Inflammatory macrophage treated with lipopolysaccharide for 1 hour (primary cell): ENCODE results near the gene SLC26A8.
"Not testable (repeated sequence)": the region's sequence is repeated elsewhere in the genome, so short reads cannot be mapped to it uniquely, and the experiment has no call there.

ENCODE experiments used
- DNase-seq, 2 donors: peaks; one replicate each; pipeline ENCODE4 v3.0.0-alpha.2; 2020 to 2022

The SLC26A8 gene

GRCh38 chr6:35909571-35909970 lies 114.9 kb downstream of the SLC26A8 start:
- peak in 1 of 2 donors; percentile 20 for DNase-seq

- DNase-seq: not testable (repeated sequence)
Measured at GRCh38 chr6:35908753-35909401, 115.6 kb downstream of the SLC26A8 start.

- DNase-seq: no peak
Measured at GRCh38 chr6:35907750-35908149, 116.7 kb downstream of the SLC26A8 start.

GRCh38 chr6:35906499-35906846 lies 118.0 kb downstream of the SLC26A8 start:
- no peak for DNase-seq

GRCh38 chr6:35905841-35906498 lies 118.5 kb downstream of the SLC26A8 start:
- DNase-seq: no peak

- peak in 1 of 2 donors; percentile 15 for DNase-seq
Measured at GRCh38 chr6:35905141-35905785, 119.2 kb downstream of the SLC26A8 start.

GRCh38 chr6:35903679-35904078 lies 120.8 kb downstream of the SLC26A8 start:
- DNase-seq: no peak

- DNase-seq: no peak
Measured at GRCh38 chr6:35900448-35900847, 124.0 kb downstream of the SLC26A8 start.

GRCh38 chr6:35898003-35898402 lies 126.4 kb downstream of the SLC26A8 start:
- no peak for DNase-seq

GRCh38 chr6:35897486-35897885 lies 127.0 kb downstream of the SLC26A8 start:
- no peak for DNase-seq

- no peak for DNase-seq
Measured at GRCh38 chr6:35897036-35897435, 127.4 kb downstream of the SLC26A8 start.

- DNase-seq: no peak
Measured at GRCh38 chr6:35896228-35896627, 128.2 kb downstream of the SLC26A8 start.

- DNase-seq: no peak
Measured at GRCh38 chr6:35895560-35895959, 128.9 kb downstream of the SLC26A8 start.

- no peak for DNase-seq
Measured at GRCh38 chr6:35894776-35895175, 129.7 kb downstream of the SLC26A8 start.
